ENCODE results near the gene GAST.

The GAST gene

DNA sequence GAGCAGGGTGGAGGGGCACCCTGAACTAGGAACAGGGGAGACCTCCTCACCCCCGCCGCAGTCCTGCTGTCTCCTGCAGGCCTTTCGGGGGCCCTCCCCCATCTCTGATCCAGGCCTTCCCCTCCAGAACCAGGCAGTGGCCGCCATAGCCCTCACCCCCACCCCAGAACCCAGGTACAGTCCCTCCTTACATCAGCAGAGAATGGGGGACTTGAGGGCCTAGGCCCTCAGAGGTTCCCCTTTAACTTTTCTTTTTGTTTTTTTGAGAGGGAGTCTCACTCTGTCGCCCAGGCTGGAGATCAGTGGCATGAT, 26.6 kb downstream of the GAST start:
- DNase-seq (ENCODE audit: extremely low read depth in 1 of 2, low read depth in 1 of 2): no peak

DNA sequence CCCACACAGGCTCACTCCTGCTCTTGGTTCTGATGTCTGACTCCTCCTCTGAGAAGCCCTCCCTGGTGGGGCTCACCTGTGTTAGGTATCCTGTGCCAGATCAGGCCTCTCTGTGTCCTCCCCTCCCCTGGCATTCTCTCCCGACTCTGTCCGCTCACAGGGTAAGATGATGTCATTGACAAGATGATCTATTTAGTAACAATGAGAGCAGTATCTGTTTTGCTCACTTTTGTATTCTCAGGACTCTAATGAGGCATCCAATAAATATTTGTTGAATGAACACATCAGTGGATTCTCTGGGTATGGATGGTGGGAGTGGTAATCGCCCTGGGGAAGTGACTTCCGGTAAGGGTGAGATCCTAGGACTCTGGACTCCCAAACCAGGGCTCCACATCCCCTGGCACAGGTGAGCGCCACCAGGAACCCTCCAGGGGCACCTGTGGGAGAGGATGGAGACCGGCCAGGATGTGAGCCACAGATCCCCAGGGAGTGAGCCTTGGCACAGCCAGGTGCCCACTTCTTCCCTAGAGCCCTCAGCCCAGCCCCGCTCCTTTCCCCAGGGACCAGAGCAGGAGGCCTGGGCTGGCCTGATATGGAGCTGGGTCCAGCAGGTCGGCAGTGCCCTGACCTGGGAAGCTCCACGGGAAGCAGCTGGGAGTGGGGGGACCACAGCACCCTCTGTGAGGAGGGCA, 27.7 kb downstream of the GAST start:
- no peak for DNase-seq (ENCODE audit: extremely low read depth in 1 of 2, low read depth in 1 of 2)

DNA sequence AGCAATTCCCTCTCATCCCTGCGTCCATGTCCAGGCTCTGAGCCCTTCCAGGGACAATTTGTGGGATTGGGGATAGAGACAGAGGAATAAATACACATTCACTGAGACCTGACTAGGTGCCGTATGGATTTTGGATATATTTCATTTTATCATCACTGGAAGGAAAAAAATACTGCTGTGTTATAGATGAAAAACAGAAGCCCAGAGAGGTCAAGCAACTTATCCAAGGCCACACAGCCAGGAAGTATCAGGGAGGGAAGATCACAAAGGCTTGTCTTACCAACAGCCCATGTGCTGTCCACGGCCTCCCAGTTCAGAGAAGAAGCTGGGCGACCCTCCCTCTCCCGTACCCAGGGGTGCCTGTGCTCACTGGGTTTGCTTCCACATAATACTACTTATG, 28.4 kb downstream of the GAST start:
- no peak for DNase-seq (ENCODE audit: extremely low read depth in 1 of 2, low read depth in 1 of 2)

- DNase-seq (ENCODE audit: extremely low read depth in 1 of 2, low read depth in 1 of 2): no peak
Observed at GRCh38 chr17:41741709-41742108, 29.6 kb downstream of the GAST start.

DNA sequence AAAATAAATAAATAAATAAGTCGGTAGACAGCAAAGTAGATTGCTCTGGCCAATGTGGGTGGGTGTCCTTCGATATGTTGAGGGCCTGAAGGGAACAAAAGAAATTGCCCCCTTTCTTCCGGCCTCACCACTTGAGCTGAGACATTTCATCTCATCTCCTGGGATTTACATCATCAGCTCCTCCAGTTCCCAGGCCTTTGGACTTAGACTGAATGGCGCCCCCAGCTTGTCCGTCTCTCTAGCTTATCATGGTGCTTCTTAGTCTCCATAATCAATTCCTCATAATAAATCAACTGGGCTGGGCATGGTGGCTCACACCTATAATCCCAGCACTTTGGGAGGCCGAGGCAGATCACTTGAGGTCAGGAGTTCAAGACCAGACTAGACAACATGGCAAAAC, 36.1 kb downstream of the GAST start:
- DNase-seq (ENCODE audit: extremely low read depth in 1 of 2, low read depth in 1 of 2): no peak

DNA sequence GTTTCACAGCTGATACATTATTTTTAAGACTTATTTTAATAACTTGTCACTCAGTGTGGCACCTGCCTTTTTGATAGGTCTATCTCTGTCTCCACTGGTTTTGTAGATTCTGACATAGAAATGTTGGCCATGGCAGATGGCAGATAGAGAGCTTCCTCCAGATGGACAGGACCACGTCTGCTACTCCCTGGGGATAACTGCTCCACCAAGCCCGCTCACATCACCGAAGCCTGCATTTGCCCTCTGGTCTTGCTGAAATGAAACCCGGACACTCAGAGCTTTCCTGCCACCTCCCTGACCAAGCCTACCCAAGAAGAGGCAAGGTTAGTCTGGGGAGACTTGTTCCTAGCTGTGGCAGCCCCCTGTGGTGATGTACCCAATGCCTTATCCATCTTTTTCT, 38.7 kb downstream of the GAST start:
- DNase-seq (ENCODE audit: extremely low read depth in 1 of 2, low read depth in 1 of 2): no peak

GRCh38 chr17:41751288-41751687, 39.2 kb downstream of the GAST start:
- no peak for DNase-seq (ENCODE audit: extremely low read depth in 1 of 2, low read depth in 1 of 2)

- no peak for DNase-seq (ENCODE audit: extremely low read depth in 1 of 2, low read depth in 1 of 2)
Observed at GRCh38 chr17:41754066-41754465, 41.9 kb downstream of the GAST start.

DNA sequence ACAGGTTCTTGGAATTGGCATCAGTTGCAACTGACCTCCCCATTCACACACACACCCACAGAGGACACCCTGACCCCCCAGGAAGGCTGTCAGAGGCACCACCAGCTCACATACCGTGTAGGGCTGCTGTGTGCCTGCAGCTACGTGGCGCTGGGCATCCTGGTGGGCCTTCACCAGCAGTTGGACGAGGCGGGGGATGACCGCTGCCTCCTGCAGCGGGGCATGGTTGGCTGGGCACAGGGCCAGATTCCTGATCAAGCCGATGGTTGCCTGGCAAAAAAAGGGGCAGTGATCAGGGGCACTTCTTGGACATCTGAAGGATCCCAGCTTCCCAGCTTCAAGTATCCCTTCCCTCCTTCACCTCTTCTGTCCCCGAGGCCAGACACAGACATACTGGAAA, 46.5 kb downstream of the GAST start:
- DNase-seq (ENCODE audit: extremely low read depth in 1 of 2, low read depth in 1 of 2): no peak

- DNase-seq (ENCODE audit: extremely low read depth in 1 of 2, low read depth in 1 of 2): no peak
Observed at GRCh38 chr17:41760878-41761277, 48.7 kb downstream of the GAST start.

GRCh38 chr17:41762391-41762790, 50.3 kb downstream of the GAST start:
- DNase-seq (ENCODE audit: extremely low read depth in 1 of 2, low read depth in 1 of 2): no peak

DNA sequence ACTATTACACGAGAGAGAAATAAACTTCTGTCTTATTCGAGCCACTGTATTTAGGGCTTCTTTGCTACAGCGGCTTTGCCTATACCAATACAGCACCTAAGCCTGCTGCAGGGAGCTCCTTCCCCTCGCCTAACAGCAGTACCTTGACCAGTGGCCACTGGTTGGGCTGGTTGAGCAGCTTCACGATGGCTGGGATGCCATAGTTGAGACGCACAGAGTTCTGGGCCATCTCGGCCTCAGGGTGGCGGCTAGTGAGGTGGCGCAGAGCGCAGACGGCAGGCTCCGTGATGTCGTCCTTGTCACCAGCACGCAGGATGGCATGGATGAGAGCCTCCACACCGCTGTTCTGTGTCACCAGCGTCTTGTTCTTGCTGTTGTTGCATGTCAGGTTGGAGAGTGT, 50.7 kb downstream of the GAST start:
- no peak for DNase-seq (ENCODE audit: extremely low read depth in 1 of 2, low read depth in 1 of 2)

- DNase-seq (ENCODE audit: extremely low read depth in 1 of 2, low read depth in 1 of 2): no peak
Observed at GRCh38 chr17:41763327-41763726, 51.2 kb downstream of the GAST start.

All from stimulated activated CD8-positive, alpha-beta memory T cell treated with anti-CD3 and anti-CD28 coated beads, Interleukin-7, amount 100 ng/mL, for 48 hours (primary cell).